ENCODE data around the gene KRT27.
"Not testable (repeated sequence)": the region's sequence is repeated elsewhere in the genome, so short reads cannot be mapped to it uniquely, and the experiment has no call there.

KRT27 gene

GRCh38 chr17:40814657-40815056 lies 32.3 kb upstream of the KRT27 start:
- H3K4me1 ChIP-seq (ENCODE audit: control insufficient read depth, low read depth, low read length); H2AK5ac ChIP-seq (ENCODE audit: low read length); H2BK5ac ChIP-seq (ENCODE audit: low read length); H2BK120ac ChIP-seq (ENCODE audit: low read depth, low read length); H3K4ac ChIP-seq (ENCODE audit: low read depth, low read length); H3K79me2 ChIP-seq (ENCODE audit: control insufficient read depth, insufficient read depth, low read length); H3K36me3 ChIP-seq (ENCODE audit: control insufficient read depth, insufficient read depth, low read length); H3K27me3 ChIP-seq (ENCODE audit: insufficient read depth, low read length, poor library complexity); H4K5ac ChIP-seq (ENCODE audit: low read length); DNase-seq; H3K18ac ChIP-seq (ENCODE audit: low read length); H4K8ac ChIP-seq (ENCODE audit: low read depth, low read length); H3K4me2 ChIP-seq (ENCODE audit: low read length); H3K4me3 ChIP-seq (ENCODE audit: low read length); H3K79me1 ChIP-seq (ENCODE audit: low read length); H3K56ac ChIP-seq (ENCODE audit: low read length); H3K23ac ChIP-seq (ENCODE audit: low read length); H3K9ac ChIP-seq (ENCODE audit: low read length); H2BK15ac ChIP-seq (replicated peaks; ENCODE audit: low read depth); H3K27ac ChIP-seq (ENCODE audit: low read depth, low read length): not testable (repeated sequence)
- WGBS (ENCODE audit: extremely low coverage, insufficient coverage, low lambda C conversion rate), result no CpG with 5 or more reads among the region's 3 CpGs

- no peak overlapping the region for H3K23ac ChIP-seq (ENCODE audit: low read length)
- no peak overlapping the region for H3K4me2 ChIP-seq (ENCODE audit: low read length)
- no peak overlapping the region for H3K56ac ChIP-seq (ENCODE audit: low read length)
- no peak overlapping the region for H3K18ac ChIP-seq (ENCODE audit: low read length)
- H3K4me1 ChIP-seq (ENCODE audit: control insufficient read depth, low read depth, low read length), result no peaks in the 10 kb centered on the region
- no peak overlapping the region for H4K8ac ChIP-seq (ENCODE audit: low read depth, low read length)
- no peak overlapping the region for H4K5ac ChIP-seq (ENCODE audit: low read length)
- no peak for DNase-seq
- no peak overlapping the region for H2BK15ac ChIP-seq (replicated peaks; ENCODE audit: low read depth)
- WGBS (ENCODE audit: extremely low coverage, insufficient coverage, low lambda C conversion rate), result no CpG with 5 or more reads among the region's 4 CpGs
- H2AK5ac ChIP-seq (ENCODE audit: low read length), result no peak overlapping the region
- peaks cover 1% of the 10 kb centered on the region for H3K36me3 ChIP-seq (ENCODE audit: control insufficient read depth, insufficient read depth, low read length)
- H3K4ac ChIP-seq (ENCODE audit: low read depth, low read length), result no peak overlapping the region
- no peaks in the 10 kb centered on the region for H3K79me2 ChIP-seq (ENCODE audit: control insufficient read depth, insufficient read depth, low read length)
- H3K27me3 ChIP-seq (ENCODE audit: insufficient read depth, low read length, poor library complexity), result peaks cover 3% of the 10 kb centered on the region
- no peak overlapping the region for H2BK5ac ChIP-seq (ENCODE audit: low read length)
- no peak overlapping the region for H3K4me3 ChIP-seq (ENCODE audit: low read length)
- H3K9ac ChIP-seq (ENCODE audit: low read length), result no peak overlapping the region
- no peaks in the 10 kb centered on the region for H3K79me1 ChIP-seq (ENCODE audit: low read length)
- no peak overlapping the region for H2BK120ac ChIP-seq (ENCODE audit: low read depth, low read length)
- no peak overlapping the region for H3K27ac ChIP-seq (ENCODE audit: low read depth, low read length)
These were observed 31.5 kb upstream of the KRT27 start for GRCh38 chr17:40813804-40814203.

- DNase-seq, result no peak
- H3K9ac ChIP-seq (ENCODE audit: low read length), result no peak overlapping the region
- H3K18ac ChIP-seq (ENCODE audit: low read length), result no peak overlapping the region
- no CpG with 5 or more reads among the region's 3 CpGs for WGBS (ENCODE audit: extremely low coverage, insufficient coverage, low lambda C conversion rate)
- H3K79me1 ChIP-seq (ENCODE audit: low read length), result no peaks in the 10 kb centered on the region
- H3K79me2 ChIP-seq (ENCODE audit: control insufficient read depth, insufficient read depth, low read length), result no peaks in the 10 kb centered on the region
- no peak overlapping the region for H3K56ac ChIP-seq (ENCODE audit: low read length)
- no peak overlapping the region for H4K8ac ChIP-seq (ENCODE audit: low read depth, low read length)
- H2BK15ac ChIP-seq (replicated peaks; ENCODE audit: low read depth), result no peak overlapping the region
- H2BK120ac ChIP-seq (ENCODE audit: low read depth, low read length), result no peak overlapping the region
- H3K4ac ChIP-seq (ENCODE audit: low read depth, low read length), result no peak overlapping the region
- no peak overlapping the region for H3K4me2 ChIP-seq (ENCODE audit: low read length)
- no peak overlapping the region for H3K27ac ChIP-seq (ENCODE audit: low read depth, low read length)
- H3K4me3 ChIP-seq (ENCODE audit: low read length), result no peak overlapping the region
- no peak overlapping the region for H3K23ac ChIP-seq (ENCODE audit: low read length)
- peaks cover 1% of the 10 kb centered on the region for H3K36me3 ChIP-seq (ENCODE audit: control insufficient read depth, insufficient read depth, low read length)
- H2BK5ac ChIP-seq (ENCODE audit: low read length), result no peak overlapping the region
- H3K27me3 ChIP-seq (ENCODE audit: insufficient read depth, low read length, poor library complexity), result peaks cover 3% of the 10 kb centered on the region
- H3K4me1 ChIP-seq (ENCODE audit: control insufficient read depth, low read depth, low read length), result no peaks in the 10 kb centered on the region
- no peak overlapping the region for H2AK5ac ChIP-seq (ENCODE audit: low read length)
- no peak overlapping the region for H4K5ac ChIP-seq (ENCODE audit: low read length)
These were observed 30.3 kb upstream of the KRT27 start for GRCh38 chr17:40812639-40813038.

- Histone ChIP-seq H2AK5ac (ENCODE audit: low read length) (no peak overlapping the region), H3K4me2 (ENCODE audit: low read length) (no peak overlapping the region), H2BK5ac (ENCODE audit: low read length) (no peak overlapping the region), H3K4me3 (ENCODE audit: low read length) (no peak overlapping the region), H3K4me1 (ENCODE audit: control insufficient read depth, low read depth, low read length) (no peaks in the 10 kb centered on the region), H3K56ac (ENCODE audit: low read length) (no peak overlapping the region), H3K79me2 (ENCODE audit: control insufficient read depth, insufficient read depth, low read length) (no peaks in the 10 kb centered on the region), H3K27ac (ENCODE audit: low read depth, low read length) (no peak overlapping the region), H2BK120ac (ENCODE audit: low read depth, low read length) (no peak overlapping the region), H4K8ac (ENCODE audit: low read depth, low read length) (no peak overlapping the region), H2BK15ac (replicated peaks; ENCODE audit: low read depth) (no peak overlapping the region), H3K18ac (ENCODE audit: low read length) (no peak overlapping the region), H3K4ac (ENCODE audit: low read depth, low read length) (no peak overlapping the region), H4K5ac (ENCODE audit: low read length) (no peak overlapping the region), H3K36me3 (ENCODE audit: control insufficient read depth, insufficient read depth, low read length) (no peaks in the 10 kb centered on the region), H3K79me1 (ENCODE audit: low read length) (no peaks in the 10 kb centered on the region), H3K27me3 (ENCODE audit: insufficient read depth, low read length, poor library complexity) (peaks cover 3% of the 10 kb centered on the region), H3K23ac (ENCODE audit: low read length) (no peak overlapping the region), H3K9ac (ENCODE audit: low read length) (no peak overlapping the region)
- DNase-seq, result no peak
- no CpG with 5 or more reads among the region's 6 CpGs for whole genome bisulfite sequencing (ENCODE audit: extremely low coverage, insufficient coverage, low lambda C conversion rate)
These were observed 28.1 kb upstream of the KRT27 start for GRCh38 chr17:40810494-40810893.

GRCh38 chr17:40809721-40810421 lies 27.5 kb upstream of the KRT27 start:
- Histone ChIP-seq H3K79me1 (ENCODE audit: low read length) (no peaks in the 10 kb centered on the region), H3K36me3 (ENCODE audit: control insufficient read depth, insufficient read depth, low read length) (no peaks in the 10 kb centered on the region), H3K4me3 (ENCODE audit: low read length) (no peak overlapping the region), H2AK5ac (ENCODE audit: low read length) (no peak overlapping the region), H3K27me3 (ENCODE audit: insufficient read depth, low read length, poor library complexity) (peaks cover 4% of the 10 kb centered on the region), H3K4me1 (ENCODE audit: control insufficient read depth, low read depth, low read length) (no peaks in the 10 kb centered on the region), H3K18ac (ENCODE audit: low read length) (no peak overlapping the region), H3K79me2 (ENCODE audit: control insufficient read depth, insufficient read depth, low read length) (no peaks in the 10 kb centered on the region), H2BK5ac (ENCODE audit: low read length) (no peak overlapping the region), H2BK120ac (ENCODE audit: low read depth, low read length) (no peak overlapping the region), H4K5ac (ENCODE audit: low read length) (no peak overlapping the region), H3K56ac (ENCODE audit: low read length) (no peak overlapping the region), H3K23ac (ENCODE audit: low read length) (no peak overlapping the region), H3K27ac (ENCODE audit: low read depth, low read length) (no peak overlapping the region), H3K4me2 (ENCODE audit: low read length) (no peak overlapping the region), H3K9ac (ENCODE audit: low read length) (no peak overlapping the region), H2BK15ac (replicated peaks; ENCODE audit: low read depth) (no peak overlapping the region), H4K8ac (ENCODE audit: low read depth, low read length) (no peak overlapping the region), H3K4ac (ENCODE audit: low read depth, low read length) (no peak overlapping the region)
- DNase-seq, result no peak
- no CpG with 5 or more reads among the region's 2 CpGs for WGBS (ENCODE audit: extremely low coverage, insufficient coverage, low lambda C conversion rate)

GRCh38 chr17:40806131-40806530 lies 23.8 kb upstream of the KRT27 start:
- Histone ChIP-seq H3K4ac (ENCODE audit: low read depth, low read length) (no peak overlapping the region), H2AK5ac (ENCODE audit: low read length) (no peak overlapping the region), H3K4me2 (ENCODE audit: low read length) (no peak overlapping the region), H2BK15ac (replicated peaks; ENCODE audit: low read depth) (no peak overlapping the region), H3K27me3 (ENCODE audit: insufficient read depth, low read length, poor library complexity) (peaks cover 4% of the 10 kb centered on the region), H3K4me1 (ENCODE audit: control insufficient read depth, low read depth, low read length) (no peaks in the 10 kb centered on the region), H4K8ac (ENCODE audit: low read depth, low read length) (no peak overlapping the region), H4K5ac (ENCODE audit: low read length) (no peak overlapping the region), H3K23ac (ENCODE audit: low read length) (no peak overlapping the region), H3K79me2 (ENCODE audit: control insufficient read depth, insufficient read depth, low read length) (no peaks in the 10 kb centered on the region), H3K56ac (ENCODE audit: low read length) (no peak overlapping the region), H3K4me3 (ENCODE audit: low read length) (no peak overlapping the region), H2BK5ac (ENCODE audit: low read length) (no peak overlapping the region), H3K79me1 (ENCODE audit: low read length) (no peaks in the 10 kb centered on the region), H3K27ac (ENCODE audit: low read depth, low read length) (no peak overlapping the region), H3K18ac (ENCODE audit: low read length) (no peak overlapping the region), H2BK120ac (ENCODE audit: low read depth, low read length) (no peak overlapping the region), H3K9ac (ENCODE audit: low read length) (no peak overlapping the region), H3K36me3 (ENCODE audit: control insufficient read depth, insufficient read depth, low read length) (no peaks in the 10 kb centered on the region)
- no peak for DNase-seq
- WGBS (ENCODE audit: extremely low coverage, insufficient coverage, low lambda C conversion rate), result no CpG with 5 or more reads among the region's 3 CpGs
